Stimulated activated memory B cell treated with anti-CD40 and anti-IgM and Interleukin-4, amounts not matched to agents 10 μg/mL and 1 μg/mL and 100 μg/mL, for 72 hours (primary cell): Measurements from ENCODE around the gene EIF3K.
A peak's percentile ranks its signal among the peaks of the same experiment; 100 is the strongest.

Experiments
- ATAC-seq: fragments of 150-1000 bp; cut with Tn5 transposase; 2 replicates; pipeline ENCODE4 v1.10.0; 2021
- H3K27ac Mint-ChIP-seq: one replicate; pipeline ENCODE4 v1.8.0; 2022; ENCODE audit warnings: mild to moderate bottlenecking, mixed read lengths
- H3K27me3 Mint-ChIP-seq: one replicate; pipeline ENCODE4 v1.8.0; 2022; ENCODE audit warnings: mixed read lengths
- H3K36me3 Mint-ChIP-seq: one replicate; pipeline ENCODE4 v1.8.0; 2022; ENCODE audit warnings: mixed read lengths
- H3K4me1 Mint-ChIP-seq: one replicate; pipeline ENCODE4 v1.8.0; 2022; ENCODE audit warnings: mixed read lengths
- H3K4me3 Mint-ChIP-seq: one replicate; pipeline ENCODE4 v1.8.0; 2022; ENCODE audit warnings: mild to moderate bottlenecking, moderate library complexity, mixed read lengths
- H3K9me3 Mint-ChIP-seq: one replicate; pipeline ENCODE4 v1.8.0; 2022; ENCODE audit warnings: mixed read lengths

The EIF3K gene

GRCh38 chr19:38653028-38653571 lies 34.1 kb downstream of the EIF3K start:
- Mint-ChIP-seq H3K36me3 (peaks cover 28% of the 10 kb centered on the region), H3K9me3 (no peaks in the 10 kb centered on the region), H3K4me1 (peaks cover 78% of the 10 kb centered on the region), H3K27me3 (no peaks in the 10 kb centered on the region), H3K27ac (no peak overlapping the region), H3K4me3 (no peak overlapping the region)
- no peak for ATAC-seq

GRCh38 chr19:38654628-38655055 lies 35.7 kb downstream of the EIF3K start:
- Mint-ChIP-seq H3K4me1 (peaks cover 68% of the 10 kb centered on the region), H3K9me3 (no peaks in the 10 kb centered on the region), H3K4me3 (no peak overlapping the region), H3K27ac (peak overlapping the region; percentile 59), H3K36me3 (peaks cover 13% of the 10 kb centered on the region), H3K27me3 (no peaks in the 10 kb centered on the region)
- ATAC-seq: no peak

- peak; percentile 54 for ATAC-seq
- peak overlapping the region; percentile 59 for H3K27ac Mint-ChIP-seq
- peaks cover 61% of the 10 kb centered on the region for H3K4me1 Mint-ChIP-seq
- H3K4me3 Mint-ChIP-seq: no peak overlapping the region
- no peaks in the 10 kb centered on the region for H3K27me3 Mint-ChIP-seq
- H3K9me3 Mint-ChIP-seq: no peaks in the 10 kb centered on the region
- H3K36me3 Mint-ChIP-seq: peaks cover 13% of the 10 kb centered on the region
Observed at GRCh38 chr19:38655148-38655824, 36.3 kb downstream of the EIF3K start.

- H3K4me3 Mint-ChIP-seq: no peak overlapping the region
- H3K9me3 Mint-ChIP-seq: no peaks in the 10 kb centered on the region
- peaks cover 63% of the 10 kb centered on the region for H3K4me1 Mint-ChIP-seq
- no peaks in the 10 kb centered on the region for H3K27me3 Mint-ChIP-seq
- no peak for ATAC-seq
- H3K36me3 Mint-ChIP-seq: peaks cover 22% of the 10 kb centered on the region
- peak overlapping the region; percentile 59 for H3K27ac Mint-ChIP-seq
Observed at GRCh38 chr19:38656171-38656981, 37.4 kb downstream of the EIF3K start.

GRCh38 chr19:38657633-38658222 lies 38.7 kb downstream of the EIF3K start:
- peaks cover 22% of the 10 kb centered on the region for H3K36me3 Mint-ChIP-seq
- no peaks in the 10 kb centered on the region for H3K9me3 Mint-ChIP-seq
- H3K27me3 Mint-ChIP-seq: no peaks in the 10 kb centered on the region
- ATAC-seq: no peak
- H3K4me3 Mint-ChIP-seq: no peak overlapping the region
- H3K27ac Mint-ChIP-seq: peak overlapping the region; percentile 42
- peaks cover 62% of the 10 kb centered on the region for H3K4me1 Mint-ChIP-seq

- no peak for ATAC-seq
- Mint-ChIP-seq H3K27ac (peak overlapping the region; percentile 42), H3K4me1 (peaks cover 63% of the 10 kb centered on the region), H3K27me3 (no peaks in the 10 kb centered on the region), H3K36me3 (peaks cover 27% of the 10 kb centered on the region), H3K4me3 (no peak overlapping the region), H3K9me3 (no peaks in the 10 kb centered on the region)
Observed at GRCh38 chr19:38658462-38659306, 39.7 kb downstream of the EIF3K start.

GRCh38 chr19:38660724-38661123 lies 41.7 kb downstream of the EIF3K start:
- peaks cover 69% of the 10 kb centered on the region for H3K4me1 Mint-ChIP-seq
- H3K36me3 Mint-ChIP-seq: peaks cover 20% of the 10 kb centered on the region
- ATAC-seq: no peak
- no peak overlapping the region for H3K27ac Mint-ChIP-seq
- H3K27me3 Mint-ChIP-seq: no peaks in the 10 kb centered on the region
- H3K9me3 Mint-ChIP-seq: no peaks in the 10 kb centered on the region
- no peak overlapping the region for H3K4me3 Mint-ChIP-seq

GRCh38 chr19:38661136-38661535 lies 42.1 kb downstream of the EIF3K start:
- Mint-ChIP-seq H3K4me3 (no peak overlapping the region), H3K27ac (no peak overlapping the region), H3K27me3 (no peaks in the 10 kb centered on the region), H3K4me1 (peaks cover 69% of the 10 kb centered on the region), H3K36me3 (peaks cover 18% of the 10 kb centered on the region), H3K9me3 (no peaks in the 10 kb centered on the region)
- ATAC-seq: no peak

GRCh38 chr19:38661996-38662395 lies 43.0 kb downstream of the EIF3K start:
- ATAC-seq: no peak
- Mint-ChIP-seq H3K4me1 (peaks cover 69% of the 10 kb centered on the region), H3K4me3 (no peak overlapping the region), H3K27ac (no peak overlapping the region), H3K9me3 (no peaks in the 10 kb centered on the region), H3K36me3 (peaks cover 14% of the 10 kb centered on the region), H3K27me3 (no peaks in the 10 kb centered on the region)

GRCh38 chr19:38662537-38663155 lies 43.7 kb downstream of the EIF3K start:
- H3K27ac Mint-ChIP-seq: no peak overlapping the region
- H3K27me3 Mint-ChIP-seq: no peaks in the 10 kb centered on the region
- no peaks in the 10 kb centered on the region for H3K9me3 Mint-ChIP-seq
- no peak overlapping the region for H3K4me3 Mint-ChIP-seq
- peaks cover 14% of the 10 kb centered on the region for H3K36me3 Mint-ChIP-seq
- no peak for ATAC-seq
- peaks cover 69% of the 10 kb centered on the region for H3K4me1 Mint-ChIP-seq

GRCh38 chr19:38663156-38663651 lies 44.2 kb downstream of the EIF3K start:
- ATAC-seq: no peak
- no peaks in the 10 kb centered on the region for H3K27me3 Mint-ChIP-seq
- H3K9me3 Mint-ChIP-seq: no peaks in the 10 kb centered on the region
- H3K4me1 Mint-ChIP-seq: peaks cover 69% of the 10 kb centered on the region
- peaks cover 14% of the 10 kb centered on the region for H3K36me3 Mint-ChIP-seq
- no peak overlapping the region for H3K27ac Mint-ChIP-seq
- H3K4me3 Mint-ChIP-seq: no peak overlapping the region

- ATAC-seq: no peak
Observed at GRCh38 chr19:38663957-38664502, 45.0 kb downstream of the EIF3K start.

GRCh38 chr19:38664503-38665211 lies 45.7 kb downstream of the EIF3K start:
- no peaks in the 10 kb centered on the region for H3K9me3 Mint-ChIP-seq

More at GRCh38 chr19:38663957-38664502, 45.0 kb downstream of the EIF3K start:
- Mint-ChIP-seq H3K27me3 (no peaks in the 10 kb centered on the region), H3K36me3 (peaks cover 21% of the 10 kb centered on the region), H3K27ac (peak overlapping the region; percentile 65), H3K9me3 (no peaks in the 10 kb centered on the region), H3K4me3 (no peak overlapping the region), H3K4me1 (peaks cover 73% of the 10 kb centered on the region)

More at GRCh38 chr19:38664503-38665211, 45.7 kb downstream of the EIF3K start:
- Mint-ChIP-seq H3K27me3 (no peaks in the 10 kb centered on the region), H3K4me1 (peaks cover 79% of the 10 kb centered on the region), H3K4me3 (no peak overlapping the region), H3K36me3 (peaks cover 26% of the 10 kb centered on the region), H3K27ac (peak overlapping the region; percentile 65)
- peak; percentile 52 for ATAC-seq
